GM12892 (cell line): Measurements from ENCODE around the gene GPR180.

Experiments used
- POLR2A ChIP-seq: IDR thresholded peaks from 2 replicates; pipeline ENCODE4 v1.6.1; 2011; ENCODE audit warnings: low read depth, low read length, control low read depth
- POLR2AphosphoS5 ChIP-seq: IDR thresholded peaks from 2 replicates; pipeline ENCODE4 v1.6.1; 2011; ENCODE audit warnings: low read depth, low read length, control low read depth
- TAF1 ChIP-seq: IDR thresholded peaks from 2 replicates; pipeline ENCODE4 v1.6.1; 2011; ENCODE audit warnings: low read depth, mild to moderate bottlenecking, control low read depth, low read length, borderline replicate concordance

DNA sequence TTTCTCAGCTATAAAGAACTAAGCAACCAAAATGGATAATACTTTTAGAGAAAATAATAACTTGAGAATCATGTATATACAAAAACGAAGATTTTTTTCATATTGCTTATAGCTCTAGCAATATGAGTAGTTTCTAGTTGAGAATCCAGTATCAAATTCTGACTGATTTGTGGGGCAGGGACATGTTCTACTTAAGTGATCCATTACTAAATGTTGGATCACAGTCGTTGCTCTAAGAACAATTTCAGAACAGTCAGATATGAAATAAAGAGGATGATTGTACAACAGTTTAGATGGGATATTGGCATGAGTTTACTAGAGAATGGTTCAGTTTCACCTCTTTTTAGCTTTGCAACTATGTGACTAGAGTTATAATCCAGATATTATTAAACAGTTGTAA, 70.7 kb downstream of the GPR180 start:
- TF ChIP-seq POLR2A (no peak), TAF1 (no peak), POLR2AphosphoS5 (no peak)
